HG03135 (cell line): ENCODE measurements around the gene MUC5AC.

Experiments used
- ATAC-seq: cut with Tn5 transposase; IDR thresholded peaks from one replicate; pipeline ENCODE4 v1.9.1; 2021; ENCODE audit warnings: mild to moderate bottlenecking, moderate library complexity; ENCODE audit not compliant: unreplicated experiment

Gene MUC5AC

GRCh38 chr11:1222491-1223345 is 65.0 kb downstream of the MUC5AC start, which contains the start of gene MUC5B:
Gene MUC5B (plus strand): TSS chr11:1223066. CDS start chr11:1223124, 58 bp downstream.
- ATAC-seq: no peak

- ATAC-seq: no peak
Measured at GRCh38 chr11:1223346-1224110, 65.8 kb downstream of the MUC5AC start.

- ATAC-seq: no peak
Measured at GRCh38 chr11:1224111-1224490, 66.3 kb downstream of the MUC5AC start.

GRCh38 chr11:1224491-1225385 is 67.0 kb downstream of the MUC5AC start:
- ATAC-seq: no peak

GRCh38 chr11:1225386-1226225 is 67.9 kb downstream of the MUC5AC start:
- ATAC-seq: no peak

GRCh38 chr11:1226226-1226985 is 68.7 kb downstream of the MUC5AC start:
- no peak for ATAC-seq

GRCh38 chr11:1226986-1227550 is 69.3 kb downstream of the MUC5AC start:
- no peak for ATAC-seq

GRCh38 chr11:1227551-1228100 is 69.9 kb downstream of the MUC5AC start:
- no peak for ATAC-seq

GRCh38 chr11:1228101-1228821 is 70.5 kb downstream of the MUC5AC start:
- ATAC-seq: no peak

GRCh38 chr11:1228921-1229451 is 71.2 kb downstream of the MUC5AC start:
- no peak for ATAC-seq

GRCh38 chr11:1229471-1230120 is 71.8 kb downstream of the MUC5AC start:
- ATAC-seq: no peak

- ATAC-seq: no peak
Measured at GRCh38 chr11:1230121-1230455, 72.3 kb downstream of the MUC5AC start.

- no peak for ATAC-seq
Measured at GRCh38 chr11:1230456-1231395, 73.0 kb downstream of the MUC5AC start.

- no peak for ATAC-seq
Measured at GRCh38 chr11:1231396-1232020, 73.8 kb downstream of the MUC5AC start.

- no peak for ATAC-seq
Measured at GRCh38 chr11:1232021-1232882, 74.5 kb downstream of the MUC5AC start.
